ENCODE results near the gene POU2AF1. TPM values are rescaled to one million over a fixed set of nuclear protein-coding genes. Genes with fewer than 3 reads are reported as not detected.
"Not testable (repeated sequence)": the region's sequence is repeated elsewhere in the genome, so short reads cannot be mapped to it uniquely, and the experiment has no call there.

POU2AF1 gene
- total RNA-seq, 3 donors from 2014 or later (not counting 1 experiment from before 2014, with no cell fraction given), result 0.82 to 16.8 (median 1.1) TPM

DNA sequence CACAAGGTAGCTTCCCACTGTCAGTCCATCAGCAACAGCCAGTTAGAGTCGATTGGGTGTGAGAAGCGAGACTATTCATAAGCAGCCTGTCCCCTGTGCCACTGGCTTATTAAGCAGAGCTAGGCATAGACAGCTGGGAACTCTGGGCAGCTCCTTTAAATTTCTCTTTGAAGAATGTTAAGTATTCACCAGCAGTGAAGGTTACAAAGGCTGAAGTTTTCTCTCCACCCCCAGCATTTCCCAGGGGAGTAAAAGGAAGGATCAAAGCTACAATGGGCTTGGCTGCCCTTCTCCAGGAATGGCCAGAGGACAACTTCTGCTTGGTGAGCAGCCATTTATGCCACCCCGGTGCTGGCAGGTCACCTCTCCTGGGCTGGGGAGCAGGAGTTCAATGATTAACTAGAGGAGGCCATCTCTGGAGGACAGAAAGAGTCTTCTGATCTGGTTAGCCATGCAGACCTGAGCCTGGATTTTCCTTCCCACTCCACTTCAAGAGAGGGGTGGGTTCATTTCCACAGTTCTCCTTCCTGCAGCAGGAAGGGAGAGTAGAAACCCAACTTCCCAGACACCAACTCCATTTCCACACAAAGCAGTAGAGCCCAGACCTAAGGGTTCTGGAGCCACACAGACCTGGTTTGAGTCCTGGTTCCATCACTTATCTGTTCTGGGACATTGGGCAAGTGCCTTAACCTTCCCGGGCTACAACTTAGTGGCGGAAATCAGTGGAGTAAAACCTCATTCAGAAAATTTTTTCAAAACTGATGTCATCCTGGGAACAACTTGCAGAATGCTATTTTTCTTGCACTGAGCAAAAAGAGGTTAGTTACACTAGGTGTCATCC, 58.1 kb downstream of the POU2AF1 start:
- Histone ChIP-seq H3K4me3 (ENCODE audit: low read length) (no peak overlapping the region), H3K27ac (ENCODE audit: low read length) (no peak overlapping the region), H3K36me3 (ENCODE audit: control insufficient read depth, insufficient read depth, low read length) (no peaks in the 10 kb centered on the region), H3K9me3 (ENCODE audit: control insufficient read depth, insufficient read depth, low read length) (no peaks in the 10 kb centered on the region), H3K4me1 (ENCODE audit: control insufficient read depth, insufficient read depth, low read length) (no peaks in the 10 kb centered on the region), H3K27me3 (ENCODE audit: control insufficient read depth, insufficient read depth, low read length) (no peaks in the 10 kb centered on the region)
- TF ChIP-seq, protein P1, sequence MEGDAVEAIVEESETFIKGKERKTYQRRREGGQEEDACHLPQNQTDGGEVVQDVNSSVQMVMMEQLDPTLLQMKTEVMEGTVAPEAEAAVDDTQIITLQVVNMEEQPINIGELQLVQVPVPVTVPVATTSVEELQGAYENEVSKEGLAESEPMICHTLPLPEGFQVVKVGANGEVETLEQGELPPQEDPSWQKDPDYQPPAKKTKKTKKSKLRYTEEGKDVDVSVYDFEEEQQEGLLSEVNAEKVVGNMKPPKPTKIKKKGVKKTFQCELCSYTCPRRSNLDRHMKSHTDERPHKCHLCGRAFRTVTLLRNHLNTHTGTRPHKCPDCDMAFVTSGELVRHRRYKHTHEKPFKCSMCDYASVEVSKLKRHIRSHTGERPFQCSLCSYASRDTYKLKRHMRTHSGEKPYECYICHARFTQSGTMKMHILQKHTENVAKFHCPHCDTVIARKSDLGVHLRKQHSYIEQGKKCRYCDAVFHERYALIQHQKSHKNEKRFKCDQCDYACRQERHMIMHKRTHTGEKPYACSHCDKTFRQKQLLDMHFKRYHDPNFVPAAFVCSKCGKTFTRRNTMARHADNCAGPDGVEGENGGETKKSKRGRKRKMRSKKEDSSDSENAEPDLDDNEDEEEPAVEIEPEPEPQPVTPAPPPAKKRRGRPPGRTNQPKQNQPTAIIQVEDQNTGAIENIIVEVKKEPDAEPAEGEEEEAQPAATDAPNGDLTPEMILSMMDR (IDR thresholded peaks at IDR 0.05), result no peak
- Mint-ChIP-seq H3K4me3 (no peak overlapping the region), H3K9me3 (no peaks in the 10 kb centered on the region), H3K36me3 (no peaks in the 10 kb centered on the region), H3K27me3 (ENCODE audit: low read depth in 2 of 2) (peaks cover 8 to 12% of the 10 kb centered on the region in 2 donors), H3K4me1 (no peaks in the 10 kb centered on the region), H3K27ac (no peak overlapping the region)
- WGBS (ENCODE audit: insufficient coverage), result 85% methylated on average over 5 of the region's 5 CpGs
- DNase-seq (no peak), ATAC-seq (no peak)
- intact Hi-C loops (cut with micrococcal nuclease), result no loop called here

DNA sequence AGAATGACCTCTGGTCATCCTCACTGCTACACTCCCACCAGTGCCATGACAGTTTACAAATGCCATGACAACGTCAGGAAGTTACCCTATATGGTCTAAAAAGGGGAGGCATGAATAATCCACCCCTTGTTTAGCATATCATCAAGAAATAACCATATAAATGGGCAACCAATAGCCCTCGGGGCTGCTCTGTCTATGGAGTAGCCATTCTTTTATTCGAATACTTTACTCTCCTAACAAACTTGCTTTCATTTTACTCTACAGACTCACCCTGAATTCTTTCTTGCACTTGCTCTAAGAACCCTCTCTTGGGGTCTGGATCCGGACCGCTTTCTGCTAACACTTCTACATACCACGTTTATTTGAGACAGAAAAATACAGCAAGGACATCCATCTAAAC, 58.9 kb downstream of the POU2AF1 start:
- intact Hi-C loops (cut with micrococcal nuclease); H3K9me3 ChIP-seq (ENCODE audit: control insufficient read depth, insufficient read depth, low read length); H3K4me3 ChIP-seq (ENCODE audit: low read length); H3K4me3 Mint-ChIP-seq; H3K27me3 ChIP-seq (ENCODE audit: control insufficient read depth, insufficient read depth, low read length); H3K36me3 ChIP-seq (ENCODE audit: control insufficient read depth, insufficient read depth, low read length); H3K9me3 Mint-ChIP-seq; H3K36me3 Mint-ChIP-seq; H3K27ac Mint-ChIP-seq; H3K27ac ChIP-seq (ENCODE audit: low read length); H3K4me1 ChIP-seq (ENCODE audit: control insufficient read depth, insufficient read depth, low read length); ATAC-seq; DNase-seq; H3K4me1 Mint-ChIP-seq: not testable (repeated sequence)
- WGBS (ENCODE audit: insufficient coverage), result 90% methylated on average over 5 of the region's 6 CpGs
- H3K27me3 Mint-ChIP-seq (ENCODE audit: low read depth in 2 of 2), result peaks cover 8 to 19% of the 10 kb centered on the region in 2 donors

DNA sequence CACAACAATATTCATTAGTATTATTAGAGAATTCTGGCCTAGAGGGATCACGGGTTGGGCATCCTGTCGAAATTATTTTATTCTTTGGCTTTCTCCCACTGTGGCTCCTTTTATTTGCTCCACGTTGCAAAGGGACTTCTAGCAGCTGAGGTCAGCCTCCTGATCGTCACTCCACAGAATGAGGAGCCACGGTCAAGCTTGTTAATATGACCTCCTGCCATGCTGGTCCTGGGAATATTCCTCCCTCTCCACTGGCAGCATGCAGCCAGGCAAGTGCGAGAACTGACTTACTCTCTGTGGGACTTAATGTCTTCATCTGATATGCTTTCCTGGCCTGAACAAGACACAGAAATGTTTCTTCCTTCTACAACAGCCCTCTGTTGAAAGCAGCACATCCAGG, 59.8 kb downstream of the POU2AF1 start:
- intact Hi-C loops (cut with micrococcal nuclease), result no loop called here
- TF ChIP-seq, protein P1 (IDR thresholded peaks at IDR 0.05), result no peak

DNA sequence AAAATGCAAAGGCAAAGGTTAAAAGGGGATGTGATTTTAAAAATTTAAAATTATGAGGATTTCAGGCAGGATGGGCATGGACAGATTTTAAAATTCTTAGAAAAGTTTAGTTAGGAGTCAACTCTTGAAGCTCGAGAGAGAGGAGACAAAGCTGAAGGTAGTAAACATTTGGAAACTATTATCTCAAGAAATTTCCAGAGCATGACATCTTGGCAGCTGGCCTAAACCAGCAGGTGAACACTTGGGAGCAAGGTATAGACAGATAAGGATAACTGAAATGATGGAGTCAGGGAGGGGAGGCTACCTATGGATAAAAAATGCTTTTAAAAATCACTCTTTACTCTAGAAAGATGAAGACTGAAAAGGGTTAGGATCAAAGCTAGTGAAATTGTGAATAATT, 67.0 kb downstream of the POU2AF1 start:
- intact Hi-C loops (cut with micrococcal nuclease), result no loop called here
- peaks cover 23 to 27% of the 10 kb centered on the region in 2 donors for H3K27me3 Mint-ChIP-seq (ENCODE audit: low read depth in 2 of 2)
- Histone ChIP-seq H3K9me3 (ENCODE audit: control insufficient read depth, insufficient read depth, low read length) (no peaks in the 10 kb centered on the region), H3K4me3 (ENCODE audit: low read length) (no peak overlapping the region), H3K4me1 (ENCODE audit: control insufficient read depth, insufficient read depth, low read length) (no peaks in the 10 kb centered on the region), H3K27ac (ENCODE audit: low read length) (no peak overlapping the region), H3K27me3 (ENCODE audit: control insufficient read depth, insufficient read depth, low read length) (peaks cover 3% of the 10 kb centered on the region), H3K36me3 (ENCODE audit: control insufficient read depth, insufficient read depth, low read length) (no peaks in the 10 kb centered on the region)
- no peaks in the 10 kb centered on the region for H3K9me3 Mint-ChIP-seq
- no peak for DNase-seq
- H3K27ac Mint-ChIP-seq, result no peak overlapping the region
- H3K4me3 Mint-ChIP-seq, result no peak overlapping the region
- 62% methylated on average over 1 of the region's 1 CpG for WGBS (ENCODE audit: insufficient coverage)
- H3K4me1 Mint-ChIP-seq, result no peaks in the 10 kb centered on the region
- H3K36me3 Mint-ChIP-seq, result no peaks in the 10 kb centered on the region
- TF ChIP-seq, protein P1 (IDR thresholded peaks at IDR 0.05), result no peak
- no peak for ATAC-seq

More for the DNA sequence above, 59.8 kb downstream of the POU2AF1 start:
- Mint-ChIP-seq H3K27me3 (ENCODE audit: low read depth in 2 of 2) (peaks cover 13 to 19% of the 10 kb centered on the region in 2 donors), H3K9me3 (no peaks in the 10 kb centered on the region), H3K36me3 (no peaks in the 10 kb centered on the region), H3K27ac (no peak overlapping the region), H3K4me3 (no peak overlapping the region), H3K4me1 (no peaks in the 10 kb centered on the region)
- Histone ChIP-seq H3K36me3 (ENCODE audit: control insufficient read depth, insufficient read depth, low read length) (no peaks in the 10 kb centered on the region), H3K9me3 (ENCODE audit: control insufficient read depth, insufficient read depth, low read length) (no peaks in the 10 kb centered on the region), H3K27me3 (ENCODE audit: control insufficient read depth, insufficient read depth, low read length) (peaks cover 3% of the 10 kb centered on the region), H3K27ac (ENCODE audit: low read length) (no peak overlapping the region), H3K4me3 (ENCODE audit: low read length) (no peak overlapping the region), H3K4me1 (ENCODE audit: control insufficient read depth, insufficient read depth, low read length) (no peaks in the 10 kb centered on the region)
- ATAC-seq (no peak), DNase-seq (no peak)
- WGBS (ENCODE audit: insufficient coverage), result 89% methylated on average over 6 of the region's 6 CpGs
